ENCODE measurements around the gene C1orf232. TPM values are rescaled to one million over a fixed set of nuclear protein-coding genes. Genes with fewer than 3 reads are reported as not detected.

Gene C1orf232
- total RNA-seq, 2 donors from 2014 or later: not detected

GRCh38 chr1:26125382-26125781 lies 43.4 kb downstream of the C1orf232 start:
- Mint-ChIP-seq H3K9me3 (no peaks in the 10 kb centered on the region), H3K36me3 (ENCODE audit: low read depth) (peaks cover 14% of the 10 kb centered on the region)

GRCh38 chr1:26124418-26125331 lies 44.1 kb downstream of the C1orf232 start:
- Mint-ChIP-seq H3K36me3 (ENCODE audit: low read depth) (peaks cover 14% of the 10 kb centered on the region), H3K27ac (no peak overlapping the region), H3K4me3 (no peak overlapping the region), H3K4me1 (peaks cover 21% of the 10 kb centered on the region), H3K27me3 (ENCODE audit: insufficient read depth) (no peaks in the 10 kb centered on the region), H3K9me3 (no peaks in the 10 kb centered on the region)
- H3K27me3 ChIP-seq (ENCODE audit: control insufficient read depth, insufficient read depth, low read length, poor library complexity, severe bottlenecking): no peaks in the 10 kb centered on the region
- no peak overlapping the region for H3K4me3 ChIP-seq (ENCODE audit: low read length)
- no peak for DNase-seq
- H3K27ac ChIP-seq (ENCODE audit: low read depth, low read length): no peak overlapping the region
- WGBS, 2 experiments (ENCODE audit: insufficient coverage in 1 of 2, insufficient read length in 1 of 2): 83 to 92% methylated on average over 2 to 4 of the region's 4 CpGs
- H3K36me3 ChIP-seq (ENCODE audit: control insufficient read depth, insufficient read depth, low read length): peaks cover 8% of the 10 kb centered on the region
- no peak overlapping the region for H3K9ac ChIP-seq (ENCODE audit: extremely low read depth, low read length, poor library complexity, severe bottlenecking)
- H3K9me3 ChIP-seq (ENCODE audit: control insufficient read depth, low read length): no peaks in the 10 kb centered on the region
- no peaks in the 10 kb centered on the region for H3K4me1 ChIP-seq (ENCODE audit: control insufficient read depth, insufficient read depth, low read length)
- no peak for TF ChIP-seq CTCF (conservative IDR thresholded peaks at IDR 0.05)

More at GRCh38 chr1:26125382-26125781, 43.4 kb downstream of the C1orf232 start:
- H3K27ac ChIP-seq (ENCODE audit: low read depth, low read length): no peak overlapping the region
- no peak overlapping the region for H3K27ac Mint-ChIP-seq
- H3K4me1 Mint-ChIP-seq: peaks cover 21% of the 10 kb centered on the region
- no peak for TF ChIP-seq CTCF (conservative IDR thresholded peaks at IDR 0.05)
- no peaks in the 10 kb centered on the region for H3K27me3 Mint-ChIP-seq (ENCODE audit: insufficient read depth)
- H3K27me3 ChIP-seq (ENCODE audit: control insufficient read depth, insufficient read depth, low read length, poor library complexity, severe bottlenecking): no peaks in the 10 kb centered on the region
- H3K4me3 Mint-ChIP-seq: no peak overlapping the region
- H3K36me3 ChIP-seq (ENCODE audit: control insufficient read depth, insufficient read depth, low read length): peaks cover 8% of the 10 kb centered on the region
- DNase-seq: no peak
- no peaks in the 10 kb centered on the region for H3K9me3 ChIP-seq (ENCODE audit: control insufficient read depth, low read length)
- no peak overlapping the region for H3K4me3 ChIP-seq (ENCODE audit: low read length)
- no peak overlapping the region for H3K9ac ChIP-seq (ENCODE audit: extremely low read depth, low read length, poor library complexity, severe bottlenecking)
- H3K4me1 ChIP-seq (ENCODE audit: control insufficient read depth, insufficient read depth, low read length): no peaks in the 10 kb centered on the region

- no peaks in the 10 kb centered on the region for H3K9me3 Mint-ChIP-seq
- TF ChIP-seq CTCF (conservative IDR thresholded peaks at IDR 0.05): no peak
- whole genome bisulfite sequencing, 2 experiments (ENCODE audit: insufficient coverage in 1 of 2, insufficient read length in 1 of 2): 88 to 100% methylated on average over 1 to 5 of the region's 7 CpGs
- peaks cover 18% of the 10 kb centered on the region for H3K36me3 ChIP-seq (ENCODE audit: control insufficient read depth, insufficient read depth, low read length)
- no peaks in the 10 kb centered on the region for H3K27me3 Mint-ChIP-seq (ENCODE audit: insufficient read depth)
- H3K4me1 Mint-ChIP-seq: peaks cover 21% of the 10 kb centered on the region
- H3K27ac Mint-ChIP-seq: no peak overlapping the region
- no peaks in the 10 kb centered on the region for H3K4me1 ChIP-seq (ENCODE audit: control insufficient read depth, insufficient read depth, low read length)
- H3K27ac ChIP-seq (ENCODE audit: low read depth, low read length): no peak overlapping the region
- H3K9ac ChIP-seq (ENCODE audit: extremely low read depth, low read length, poor library complexity, severe bottlenecking): no peak overlapping the region
- no peaks in the 10 kb centered on the region for H3K9me3 ChIP-seq (ENCODE audit: control insufficient read depth, low read length)
- H3K4me3 Mint-ChIP-seq: no peak overlapping the region
- peaks cover 23% of the 10 kb centered on the region for H3K36me3 Mint-ChIP-seq (ENCODE audit: low read depth)
- no peaks in the 10 kb centered on the region for H3K27me3 ChIP-seq (ENCODE audit: control insufficient read depth, insufficient read depth, low read length, poor library complexity, severe bottlenecking)
- H3K4me3 ChIP-seq (ENCODE audit: low read length): no peak overlapping the region
- DNase-seq: no peak
Measured at GRCh38 chr1:26122988-26123973, 45.5 kb downstream of the C1orf232 start.
